ENCODE measurements around the gene CYBA. TPM values are rescaled to one million over a fixed set of nuclear protein-coding genes. Genes with fewer than 3 reads are reported as not detected.

Gene CYBA
- total and polyA plus RNA-seq, 9 of the 15 experiments (the other 6 are each of a cell fraction or from before 2014, with no cell fraction given) = 0.34 to 683 (median 93.0) TPM

- TF ChIP-seq ZNF449 (CRISPR knock-in tag; IDR thresholded peaks at IDR 0.05) = no peak
- TF ChIP-seq BCLAF1 (IDR thresholded peaks at IDR 0.05; ENCODE audit: borderline replicate concordance in 1 of 2, control insufficient read depth in 1 of 2, low read depth in 2 of 2, low read length in 1 of 2) = no peak
- TF ChIP-seq E2F3 (CRISPR knock-in tag; IDR thresholded peaks at IDR 0.05) = no peak
- TF ChIP-seq ZNF12 (CRISPR knock-in tag; IDR thresholded peaks at IDR 0.05) = peak; percentile 83; the same call in 1 of the 2 replicates
- TF ChIP-seq ATF6 (CRISPR knock-in tag; IDR thresholded peaks at IDR 0.05) = 0 out of 2 replicates have a peak, but pooled peaks have one; percentile 75
- no peak for TF ChIP-seq NCOR1 (IDR thresholded peaks at IDR 0.05)
- no peak for TF ChIP-seq PHF21A (IDR thresholded peaks at IDR 0.05; ENCODE audit: borderline replicate concordance, low read depth)
- no peak for TF ChIP-seq ZNF780A (CRISPR knock-in tag; IDR thresholded peaks at IDR 0.05)
- no peak for TF ChIP-seq RBBP5 (IDR thresholded peaks at IDR 0.05; ENCODE audit: borderline replicate concordance, insufficient read depth, low read length, poor library complexity, severe bottlenecking)
- no peak for TF ChIP-seq RAD51 (IDR thresholded peaks at IDR 0.05; ENCODE audit: borderline replicate concordance, low read depth)
- no peak for TF ChIP-seq POLR2H (tag; IDR thresholded peaks at IDR 0.05; ENCODE audit: low read depth)
- no peak for TF ChIP-seq POLR2AphosphoS5 (IDR thresholded peaks at IDR 0.05; ENCODE audit: control insufficient read depth, insufficient read depth, low read depth, low read length)
- TF ChIP-seq ZBTB8A (IDR thresholded peaks at IDR 0.05; ENCODE audit: partially characterized antibody) = no peak
- no peak for TF ChIP-seq ELF2 (CRISPR knock-in tag; IDR thresholded peaks at IDR 0.05)
- no peak for TF ChIP-seq AFF1 (IDR thresholded peaks at IDR 0.05; ENCODE audit: low read depth in 1 of 2, partially characterized antibody in 2 of 2)
These were observed 717 bp downstream of the CYBA start (continued) for GRCh38 chr16:88649924-88650748.
